ENCODE measurements around the gene PHF20. TPM values are rescaled to one million over a fixed set of nuclear protein-coding genes. Genes with fewer than 3 reads are reported as not detected.

PHF20 gene
- total RNA-seq, 4 donors from 2014 or later = 35.3 to 109 (median 76.5) TPM

DNA sequence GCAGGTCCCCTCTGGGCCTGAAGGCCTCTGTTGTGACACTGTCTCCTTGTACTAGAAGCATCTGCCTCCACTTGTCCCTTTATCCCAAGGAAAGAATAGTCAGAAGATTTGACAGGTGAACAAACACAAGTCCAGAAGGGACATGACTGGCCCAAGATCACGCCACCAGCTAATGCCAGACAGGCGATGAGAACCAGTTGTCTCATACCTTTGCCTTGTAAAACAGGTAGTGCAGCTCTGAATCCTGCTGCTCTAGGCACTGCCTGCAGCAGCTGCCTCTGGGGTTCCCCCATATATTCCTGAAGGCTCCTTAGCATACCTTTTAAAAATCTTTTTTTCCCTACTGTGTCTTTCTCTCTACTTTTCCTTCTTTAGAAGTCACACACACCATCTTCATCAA is 157.5 kb downstream of the PHF20 start:
- no peak for DNase-seq
- intact Hi-C loops (cut with DNase I; ENCODE audit: low total_unique reads) = no loop called here
- no peak for TF ChIP-seq POLR2A (IDR thresholded peaks at IDR 0.05)
- TF ChIP-seq, protein P1, sequence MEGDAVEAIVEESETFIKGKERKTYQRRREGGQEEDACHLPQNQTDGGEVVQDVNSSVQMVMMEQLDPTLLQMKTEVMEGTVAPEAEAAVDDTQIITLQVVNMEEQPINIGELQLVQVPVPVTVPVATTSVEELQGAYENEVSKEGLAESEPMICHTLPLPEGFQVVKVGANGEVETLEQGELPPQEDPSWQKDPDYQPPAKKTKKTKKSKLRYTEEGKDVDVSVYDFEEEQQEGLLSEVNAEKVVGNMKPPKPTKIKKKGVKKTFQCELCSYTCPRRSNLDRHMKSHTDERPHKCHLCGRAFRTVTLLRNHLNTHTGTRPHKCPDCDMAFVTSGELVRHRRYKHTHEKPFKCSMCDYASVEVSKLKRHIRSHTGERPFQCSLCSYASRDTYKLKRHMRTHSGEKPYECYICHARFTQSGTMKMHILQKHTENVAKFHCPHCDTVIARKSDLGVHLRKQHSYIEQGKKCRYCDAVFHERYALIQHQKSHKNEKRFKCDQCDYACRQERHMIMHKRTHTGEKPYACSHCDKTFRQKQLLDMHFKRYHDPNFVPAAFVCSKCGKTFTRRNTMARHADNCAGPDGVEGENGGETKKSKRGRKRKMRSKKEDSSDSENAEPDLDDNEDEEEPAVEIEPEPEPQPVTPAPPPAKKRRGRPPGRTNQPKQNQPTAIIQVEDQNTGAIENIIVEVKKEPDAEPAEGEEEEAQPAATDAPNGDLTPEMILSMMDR (IDR thresholded peaks at IDR 0.05) = no peak
- H3K4me3 ChIP-seq = no peak overlapping the region
- no peaks in the 10 kb centered on the region for H3K27me3 ChIP-seq
- H3K4me1 ChIP-seq = no peaks in the 10 kb centered on the region
- H3K9me3 ChIP-seq = no peaks in the 10 kb centered on the region
- H3K36me3 ChIP-seq = no peaks in the 10 kb centered on the region
- no peak overlapping the region for H3K27ac ChIP-seq

- no peaks in the 10 kb centered on the region for H3K27me3 ChIP-seq
- H3K4me3 ChIP-seq = no peak overlapping the region
- no peak overlapping the region for H3K27ac ChIP-seq
- TF ChIP-seq, protein P1 (IDR thresholded peaks at IDR 0.05) = no peak
- no peak for TF ChIP-seq POLR2A (IDR thresholded peaks at IDR 0.05)
- intact Hi-C loops (cut with DNase I; ENCODE audit: low total_unique reads) = no loop called here
- DNase-seq = no peak
- no peaks in the 10 kb centered on the region for H3K9me3 ChIP-seq
- no peaks in the 10 kb centered on the region for H3K36me3 ChIP-seq
- no peaks in the 10 kb centered on the region for H3K4me1 ChIP-seq
Measured at GRCh38 chr20:35934050-35934449, 162.2 kb downstream of the PHF20 start.

- Histone ChIP-seq H3K9me3 (no peaks in the 10 kb centered on the region), H3K27ac (no peak overlapping the region), H3K4me3 (no peak overlapping the region), H3K36me3 (no peaks in the 10 kb centered on the region), H3K27me3 (no peaks in the 10 kb centered on the region), H3K4me1 (no peaks in the 10 kb centered on the region)
- intact Hi-C loops (cut with DNase I; ENCODE audit: low total_unique reads) = no loop called here
- DNase-seq = no peak
- TF ChIP-seq, protein P1 (IDR thresholded peaks at IDR 0.05) = no peak
- TF ChIP-seq POLR2A (IDR thresholded peaks at IDR 0.05) = no peak
Measured at GRCh38 chr20:35939264-35939663, 167.4 kb downstream of the PHF20 start.

- intact Hi-C loops (cut with DNase I; ENCODE audit: low total_unique reads) = no loop called here
- Histone ChIP-seq H3K36me3 (no peaks in the 10 kb centered on the region), H3K4me3 (no peak overlapping the region), H3K27ac (no peak overlapping the region), H3K4me1 (no peaks in the 10 kb centered on the region), H3K27me3 (no peaks in the 10 kb centered on the region), H3K9me3 (no peaks in the 10 kb centered on the region)
- TF ChIP-seq POLR2A (IDR thresholded peaks at IDR 0.05) = no peak
- TF ChIP-seq, protein P1 (IDR thresholded peaks at IDR 0.05) = no peak
- no peak for DNase-seq
Measured at GRCh38 chr20:35941620-35942019, 169.8 kb downstream of the PHF20 start.

GRCh38 chr20:35942243-35942642 is 170.4 kb downstream of the PHF20 start:
- H3K4me3 ChIP-seq = no peak overlapping the region
- DNase-seq = no peak
- H3K4me1 ChIP-seq = no peaks in the 10 kb centered on the region
- no peaks in the 10 kb centered on the region for H3K27me3 ChIP-seq
- no peaks in the 10 kb centered on the region for H3K9me3 ChIP-seq
- H3K27ac ChIP-seq = no peak overlapping the region
- intact Hi-C loops (cut with DNase I; ENCODE audit: low total_unique reads) = no loop called here
- no peaks in the 10 kb centered on the region for H3K36me3 ChIP-seq
- no peak for TF ChIP-seq POLR2A (IDR thresholded peaks at IDR 0.05)

- no peak for DNase-seq
- Histone ChIP-seq H3K9me3 (no peaks in the 10 kb centered on the region), H3K27ac (no peak overlapping the region), H3K4me1 (peaks cover 3 to 5% of the 10 kb centered on the region in 2 donors), H3K27me3 (no peaks in the 10 kb centered on the region), H3K36me3 (no peaks in the 10 kb centered on the region), H3K4me3 (no peak overlapping the region)
- TF ChIP-seq, protein P1 (IDR thresholded peaks at IDR 0.05) = no peak
- TF ChIP-seq POLR2A (IDR thresholded peaks at IDR 0.05) = no peak
- intact Hi-C loops (cut with DNase I; ENCODE audit: low total_unique reads) = no loop called here
Measured at GRCh38 chr20:35947489-35947888, 175.7 kb downstream of the PHF20 start.
